Kidney (tissue), 14 donors: ENCODE measurements around the gene SLC44A3. TPM values are rescaled to one million over a fixed set of nuclear protein-coding genes. Genes with fewer than 3 reads are reported as not detected.

ENCODE experiments used
- DNase-seq, 5 donors: peaks; one replicate each; pipeline ENCODE4 v3.0.0-alpha.2; 2013 to 2020
- FAIRE-seq: peaks from 2 replicates; lab custom pipeline; 2012; peaks lifted over from hg19 to GRCh38; lab: Jason Lieb, UNC
- H3K27ac ChIP-seq, 2 donors: one replicate each; pipeline ENCODE4 v1.7.0; 2013; ENCODE audit warnings: low read depth in 2 of 2, low read length in 2 of 2, inconsistent platforms in 1 of 2
- H3K27me3 ChIP-seq: one replicate; pipeline ENCODE4 v1.7.1; 2013; ENCODE audit warnings: low read length, inconsistent platforms; ENCODE audit not compliant: control insufficient read depth, insufficient read depth
- H3K36me3 ChIP-seq, 3 donors: one replicate each; pipeline versions ENCODE4 v1.7.0 to v1.7.1; 2013; ENCODE audit warnings: low read length in 3 of 3, control low read depth in 1 of 3, inconsistent platforms in 1 of 3; ENCODE audit not compliant: insufficient read depth in 3 of 3, control insufficient read depth in 2 of 3
- H3K4me1 ChIP-seq, 3 donors: one replicate each; pipeline versions ENCODE4 v1.7.0 to v1.7.1; 2013; ENCODE audit warnings: low read length in 3 of 3, inconsistent platforms in 1 of 3, low read depth in 1 of 3; ENCODE audit not compliant: control insufficient read depth in 2 of 3, insufficient read depth in 2 of 3
- H3K4me3 ChIP-seq, 3 donors: one replicate each; pipeline versions ENCODE4 v1.7.0 to v1.8.1; 2013; ENCODE audit warnings: low read length in 3 of 3, control low read depth in 1 of 3, inconsistent platforms in 1 of 3
- H3K9ac ChIP-seq, 3 donors: one replicate each; pipeline versions ENCODE4 v1.7.0 to v1.7.1; 2013; ENCODE audit warnings: low read length in 3 of 3, control low read depth in 1 of 3, inconsistent platforms in 1 of 3
- H3K9me3 ChIP-seq, 3 donors: one replicate each; pipeline versions ENCODE4 v1.7.0 to v1.7.1; 2013; ENCODE audit warnings: low read length in 3 of 3, control low read depth in 1 of 3, inconsistent platforms in 1 of 3; ENCODE audit not compliant: control insufficient read depth in 2 of 3, insufficient read depth in 1 of 3
- CTCF ChIP-seq: IDR thresholded peaks from 3 replicates; pipeline ENCODE4 v1.5.1; 2012; ENCODE audit warnings: mild to moderate bottlenecking, moderate library complexity, borderline replicate concordance; ENCODE audit not compliant: insufficient read depth; ENCODE audit errors: extremely low read depth
- intact Hi-C: fragments of 100-400 bp; cut with DNase I; formaldehyde crosslinking; loops from one replicate; pipeline ENCODE4 v1.11.1; 2022
- polyA plus RNA-seq: library from polyadenylated mRNA; stranded (reverse); fragments of 350-450 nt; fragmentation: Illumina TruSeq; extraction: RNeasy Lipid Tissue Mini Kit (QIAGEN cat#74804); gene quantifications from one replicate; pipeline ENCODE4 v1.2.3, GENCODE V29; 2014; ENCODE audit warnings: low read depth, low replicate concordance; ENCODE audit not compliant: insufficient read depth
- total RNA-seq: library from RNA; stranded (reverse); fragmentation: NEBNext Ultra II Directional; extraction: Animal tissue kit (Norgen Biotek cat#: 25700); gene quantifications from one replicate; pipeline ENCODE4 v1.2.1, GENCODE V29; 2021
- donor health status: control.
- donor health status: control.
- donor health status: control.
- donor health status: control.
- donor health status: control.
- donor health status: DM: yes; HTN: yes; CAD: no.
- donor health status: Normal renal cell carcinoma (clear cell type).

Gene SLC44A3
- total and polyA plus RNA-seq, 2 donors from 2014 or later = 35.2 to 49.6 TPM

DNA sequence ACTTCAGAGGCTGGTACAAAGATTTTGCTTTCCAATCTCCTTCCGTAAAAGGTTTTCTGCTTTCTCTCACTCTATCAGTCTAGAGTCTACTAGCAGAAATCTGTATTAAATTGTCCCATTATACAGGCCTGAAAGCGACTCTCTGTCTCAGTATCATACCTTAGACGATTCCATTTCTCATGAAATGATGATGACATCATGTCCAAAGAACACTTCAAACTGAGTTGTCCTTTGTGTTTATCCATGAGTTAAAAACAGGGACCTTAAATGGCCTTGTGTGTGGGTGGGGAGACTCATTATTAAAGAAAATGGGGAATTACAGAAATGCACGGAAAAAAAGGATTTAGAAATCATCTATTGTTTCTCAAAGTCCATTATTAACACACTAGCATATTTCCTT lies 21.0 kb upstream of the SLC44A3 start:
- no peak overlapping the region for H3K4me3 ChIP-seq
- H3K9ac ChIP-seq = no peak overlapping the region
- no peaks in the 10 kb centered on the region for H3K36me3 ChIP-seq
- FAIRE-seq = no peak
- H3K9me3 ChIP-seq = no peaks in the 10 kb centered on the region
- intact Hi-C loops = no loop called here
- DNase-seq = no peak
- no peaks in the 10 kb centered on the region for H3K27me3 ChIP-seq
- TF ChIP-seq CTCF = no peak
- peaks cover 2 to 11% (median 10%) of the 10 kb centered on the region in 3 donors for H3K4me1 ChIP-seq
- no peak overlapping the region for H3K27ac ChIP-seq

DNA sequence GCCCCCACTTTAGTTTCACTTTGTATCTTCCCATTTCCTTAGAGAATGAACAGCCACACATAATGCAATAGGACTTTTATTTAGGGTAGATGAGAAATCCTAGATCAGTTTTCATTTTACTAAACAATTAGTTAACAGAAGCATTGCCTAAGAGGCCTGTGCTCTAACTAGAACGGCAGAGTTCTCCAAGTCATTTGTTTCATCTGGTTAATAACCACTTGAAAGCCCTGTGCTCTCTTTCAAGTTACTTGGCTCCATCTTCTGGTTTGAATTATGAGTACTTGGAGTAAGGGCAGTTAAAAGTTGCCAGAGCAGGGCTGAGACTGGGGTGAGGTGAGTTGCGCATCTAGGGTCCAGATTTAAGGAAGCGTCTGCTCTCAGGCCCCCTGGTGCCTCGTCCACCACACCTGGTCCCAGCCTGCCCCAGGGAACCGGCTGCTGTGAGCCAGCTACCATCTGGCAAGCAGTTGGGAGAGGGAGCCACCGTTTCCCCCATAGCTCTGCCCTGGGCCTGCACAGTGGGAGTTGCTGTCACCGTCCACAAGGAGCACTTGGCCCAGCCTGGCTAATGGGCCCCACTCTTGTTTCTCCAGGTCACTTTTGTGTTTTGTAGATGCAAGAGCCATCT lies 18.1 kb upstream of the SLC44A3 start:
- peak; percentile 31 to 89 (median 79) for DNase-seq
- Histone ChIP-seq H3K27ac (peak overlapping the region; percentile 56 to 68), H3K9me3 (no peaks in the 10 kb centered on the region), H3K4me1 (peaks cover 2 to 13% (median 11%) of the 10 kb centered on the region in 3 donors), H3K27me3 (no peaks in the 10 kb centered on the region), H3K36me3 (no peaks in the 10 kb centered on the region), H3K4me3 (peak overlapping the region in 2 of 3 donors; percentile 35 to 58), H3K9ac (peak overlapping the region in 2 of 3 donors; percentile 57 to 74)
- FAIRE-seq = peak; percentile 75
- TF ChIP-seq CTCF = peak; percentile 56
- intact Hi-C loops = loop anchor here (10.0 kb wide), 1 partner anchor 277 kb away; no protein-coding TSS in a partner anchor

DNA sequence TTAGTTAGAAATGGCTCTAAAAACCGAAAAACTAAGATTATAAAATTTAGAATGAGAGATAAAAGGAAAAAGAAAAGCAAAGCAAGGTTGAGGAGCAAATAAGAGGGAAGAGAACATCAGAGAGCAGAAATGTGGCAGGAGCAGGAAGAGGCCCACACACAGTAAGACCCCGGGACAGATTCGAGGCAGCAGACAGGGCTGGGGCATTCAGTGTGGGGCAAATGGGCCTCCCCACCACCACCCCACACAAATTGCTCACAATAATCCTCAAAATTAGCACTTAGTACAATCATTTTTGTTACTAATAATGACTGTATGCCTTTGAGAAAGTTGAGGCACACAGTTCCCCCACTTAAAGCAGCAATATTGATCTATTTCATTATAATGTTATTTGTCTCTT lies 17.1 kb upstream of the SLC44A3 start:
- intact Hi-C loops = loop anchor here (10.0 kb wide), 1 partner anchor 278 kb away; no protein-coding TSS in a partner anchor
- no peak for TF ChIP-seq CTCF
- H3K4me1 ChIP-seq = peaks cover 2 to 13% (median 11%) of the 10 kb centered on the region in 3 donors
- H3K36me3 ChIP-seq = no peaks in the 10 kb centered on the region
- no peaks in the 10 kb centered on the region for H3K27me3 ChIP-seq
- no peak overlapping the region for H3K27ac ChIP-seq
- H3K4me3 ChIP-seq = no peak overlapping the region
- DNase-seq (no peak), FAIRE-seq (no peak)
- no peaks in the 10 kb centered on the region for H3K9me3 ChIP-seq
- no peak overlapping the region for H3K9ac ChIP-seq
